ENCODE results near the gene HFM1.

DNA sequence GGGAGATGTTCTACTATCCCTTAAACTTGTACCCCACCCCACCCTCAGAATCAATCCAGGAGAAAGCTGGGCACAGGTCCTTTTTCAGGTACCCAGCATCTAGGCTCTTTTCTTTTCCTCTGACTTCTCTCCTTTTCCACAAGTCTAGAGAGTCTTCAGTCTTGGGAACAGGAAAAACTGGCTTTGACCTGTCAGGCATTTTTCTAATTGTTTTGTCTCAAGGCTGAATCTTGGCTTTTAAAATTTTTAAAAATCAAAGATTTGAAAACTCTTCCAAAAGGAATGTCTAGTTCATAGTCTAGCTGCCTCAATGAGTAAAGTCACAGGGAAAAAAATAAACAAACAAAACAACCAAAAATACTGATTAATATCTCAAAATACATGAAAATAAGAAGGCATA lies 161.5 kb downstream of the HFM1 start:
- TF ChIP-seq GABPA (IDR thresholded peaks at IDR 0.05; ENCODE audit: low read depth), result no peak
- TF ChIP-seq, protein P1, sequence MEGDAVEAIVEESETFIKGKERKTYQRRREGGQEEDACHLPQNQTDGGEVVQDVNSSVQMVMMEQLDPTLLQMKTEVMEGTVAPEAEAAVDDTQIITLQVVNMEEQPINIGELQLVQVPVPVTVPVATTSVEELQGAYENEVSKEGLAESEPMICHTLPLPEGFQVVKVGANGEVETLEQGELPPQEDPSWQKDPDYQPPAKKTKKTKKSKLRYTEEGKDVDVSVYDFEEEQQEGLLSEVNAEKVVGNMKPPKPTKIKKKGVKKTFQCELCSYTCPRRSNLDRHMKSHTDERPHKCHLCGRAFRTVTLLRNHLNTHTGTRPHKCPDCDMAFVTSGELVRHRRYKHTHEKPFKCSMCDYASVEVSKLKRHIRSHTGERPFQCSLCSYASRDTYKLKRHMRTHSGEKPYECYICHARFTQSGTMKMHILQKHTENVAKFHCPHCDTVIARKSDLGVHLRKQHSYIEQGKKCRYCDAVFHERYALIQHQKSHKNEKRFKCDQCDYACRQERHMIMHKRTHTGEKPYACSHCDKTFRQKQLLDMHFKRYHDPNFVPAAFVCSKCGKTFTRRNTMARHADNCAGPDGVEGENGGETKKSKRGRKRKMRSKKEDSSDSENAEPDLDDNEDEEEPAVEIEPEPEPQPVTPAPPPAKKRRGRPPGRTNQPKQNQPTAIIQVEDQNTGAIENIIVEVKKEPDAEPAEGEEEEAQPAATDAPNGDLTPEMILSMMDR (IDR thresholded peaks at IDR 0.05; ENCODE audit: insufficient read depth, low read length), result no peak
- TF ChIP-seq POLR2AphosphoS5 (IDR thresholded peaks at IDR 0.05; ENCODE audit: low read depth), result no peak
- no peak for TF ChIP-seq SPI1 (IDR thresholded peaks at IDR 0.05; ENCODE audit: borderline replicate concordance, low read depth)
